Measurements from ENCODE around the gene MRPL22.

DNA sequence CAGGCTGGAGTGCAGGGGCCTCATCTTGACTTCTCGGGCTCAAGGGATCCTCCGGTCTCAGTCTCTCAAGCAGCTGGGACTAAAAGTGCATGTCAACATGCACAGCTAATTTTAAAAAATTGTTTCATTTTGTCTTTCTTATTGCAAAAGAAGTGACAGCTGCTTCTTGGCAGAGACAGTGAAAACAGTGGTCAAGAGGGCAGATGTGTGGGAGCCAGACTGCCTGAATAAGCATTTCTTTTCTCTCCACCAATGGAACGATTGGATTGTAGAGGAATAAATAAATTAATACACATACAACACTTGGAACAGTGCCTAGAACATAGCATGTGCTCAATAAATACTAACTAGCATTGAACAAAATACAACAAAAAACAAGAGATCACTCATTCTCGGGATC lies 45.3 kb downstream of the MRPL22 start:
- TF ChIP-seq GLI4 (tag by site-specific recombination; IDR thresholded peaks at IDR 0.05) (no peak), KLF1 (tag by site-specific recombination; IDR thresholded peaks at IDR 0.05) (no peak), ZNF184 (tag by site-specific recombination; IDR thresholded peaks at IDR 0.05) (no peak), GLI2 (tag by site-specific recombination; IDR thresholded peaks at IDR 0.05; ENCODE audit: borderline replicate concordance, low read depth) (no peak), RBAK (tag by site-specific recombination; IDR thresholded peaks at IDR 0.05) (no peak), OVOL3 (tag by site-specific recombination; IDR thresholded peaks at IDR 0.05) (no peak)
- TF ChIP-seq, protein P1, sequence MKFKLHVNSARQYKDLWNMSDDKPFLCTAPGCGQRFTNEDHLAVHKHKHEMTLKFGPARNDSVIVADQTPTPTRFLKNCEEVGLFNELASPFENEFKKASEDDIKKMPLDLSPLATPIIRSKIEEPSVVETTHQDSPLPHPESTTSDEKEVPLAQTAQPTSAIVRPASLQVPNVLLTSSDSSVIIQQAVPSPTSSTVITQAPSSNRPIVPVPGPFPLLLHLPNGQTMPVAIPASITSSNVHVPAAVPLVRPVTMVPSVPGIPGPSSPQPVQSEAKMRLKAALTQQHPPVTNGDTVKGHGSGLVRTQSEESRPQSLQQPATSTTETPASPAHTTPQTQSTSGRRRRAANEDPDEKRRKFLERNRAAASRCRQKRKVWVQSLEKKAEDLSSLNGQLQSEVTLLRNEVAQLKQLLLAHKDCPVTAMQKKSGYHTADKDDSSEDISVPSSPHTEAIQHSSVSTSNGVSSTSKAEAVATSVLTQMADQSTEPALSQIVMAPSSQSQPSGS (tag by site-specific recombination; IDR thresholded peaks at IDR 0.05; ENCODE audit: low read depth), result no peak
- TF ChIP-seq, protein P2, sequence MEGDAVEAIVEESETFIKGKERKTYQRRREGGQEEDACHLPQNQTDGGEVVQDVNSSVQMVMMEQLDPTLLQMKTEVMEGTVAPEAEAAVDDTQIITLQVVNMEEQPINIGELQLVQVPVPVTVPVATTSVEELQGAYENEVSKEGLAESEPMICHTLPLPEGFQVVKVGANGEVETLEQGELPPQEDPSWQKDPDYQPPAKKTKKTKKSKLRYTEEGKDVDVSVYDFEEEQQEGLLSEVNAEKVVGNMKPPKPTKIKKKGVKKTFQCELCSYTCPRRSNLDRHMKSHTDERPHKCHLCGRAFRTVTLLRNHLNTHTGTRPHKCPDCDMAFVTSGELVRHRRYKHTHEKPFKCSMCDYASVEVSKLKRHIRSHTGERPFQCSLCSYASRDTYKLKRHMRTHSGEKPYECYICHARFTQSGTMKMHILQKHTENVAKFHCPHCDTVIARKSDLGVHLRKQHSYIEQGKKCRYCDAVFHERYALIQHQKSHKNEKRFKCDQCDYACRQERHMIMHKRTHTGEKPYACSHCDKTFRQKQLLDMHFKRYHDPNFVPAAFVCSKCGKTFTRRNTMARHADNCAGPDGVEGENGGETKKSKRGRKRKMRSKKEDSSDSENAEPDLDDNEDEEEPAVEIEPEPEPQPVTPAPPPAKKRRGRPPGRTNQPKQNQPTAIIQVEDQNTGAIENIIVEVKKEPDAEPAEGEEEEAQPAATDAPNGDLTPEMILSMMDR (tag by site-specific recombination; IDR thresholded peaks at IDR 0.05), result no peak

Data from HEK293 (cell line).